Suppressor macrophage treated with lipopolysaccharide for 4 hours (primary cell): ENCODE results near the gene SNX32.
"Not testable (repeated sequence)": the region's sequence is repeated elsewhere in the genome, so short reads cannot be mapped to it uniquely, and the experiment has no call there.

Experiments
- DNase-seq: peaks from one replicate; pipeline ENCODE4 v3.0.0-alpha.2; 2020

The SNX32 gene

DNA sequence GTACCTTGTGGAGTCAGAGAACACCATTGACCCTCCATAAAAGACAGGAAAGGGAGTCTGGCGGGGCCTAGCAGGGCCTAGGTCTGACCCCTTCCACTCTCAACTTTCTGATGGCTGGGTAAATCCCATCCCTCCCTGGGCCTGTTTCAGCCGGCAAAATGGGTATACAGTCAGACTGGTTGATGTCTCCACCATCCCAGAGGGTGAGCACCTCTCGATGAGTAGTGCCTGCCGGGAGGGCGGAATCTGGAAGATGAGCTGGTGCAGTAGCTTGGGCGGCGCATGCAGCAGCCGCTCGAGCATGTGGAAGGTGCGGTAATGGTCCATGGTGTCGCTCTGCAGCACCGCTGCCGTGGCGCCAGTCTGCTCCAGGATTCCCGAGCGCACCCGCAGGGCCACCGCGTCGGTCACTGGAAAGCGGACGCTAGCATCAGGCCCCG lies 54.0 kb downstream of the SNX32 start:
- no peak for DNase-seq

DNA sequence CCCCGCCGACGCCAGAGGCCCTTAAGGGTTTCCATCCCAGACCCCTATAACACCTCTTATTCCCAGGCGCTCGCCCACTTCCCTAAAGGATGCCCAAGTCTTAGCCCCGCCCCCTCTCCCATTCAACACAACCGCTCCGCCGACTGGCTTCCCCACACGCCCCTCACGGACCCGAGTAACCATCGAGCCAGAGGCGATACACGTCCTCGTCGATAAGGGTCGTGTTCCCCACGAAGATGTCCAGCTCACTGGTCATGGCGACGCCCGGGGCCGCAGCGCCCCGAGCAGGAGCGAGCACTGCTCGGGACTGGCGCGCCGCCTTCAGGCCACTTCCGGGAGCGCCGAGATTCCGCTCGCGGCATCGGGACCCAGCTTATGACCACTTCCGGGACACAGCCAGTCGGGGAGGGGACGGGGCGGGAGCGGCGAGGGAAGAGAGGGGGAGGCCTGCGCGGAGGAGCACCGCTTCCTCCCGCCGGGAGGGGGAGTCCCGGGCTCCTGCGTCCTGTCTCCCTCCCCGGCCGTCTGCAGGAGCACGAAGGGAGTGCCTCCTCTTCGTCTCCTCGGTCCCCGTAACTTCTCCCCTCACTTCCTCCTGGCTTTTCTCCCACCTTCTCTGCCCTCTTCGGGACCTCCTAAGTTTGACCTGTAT lies 54.5 kb downstream of the SNX32 start, which contains the start of gene FIBP:
Gene FIBP (minus strand): TSS at position 309 of the 652 bp plus-strand sequence. CDS start 53 bp downstream, at position 256.
- DNase-seq = peak; percentile 99

DNA sequence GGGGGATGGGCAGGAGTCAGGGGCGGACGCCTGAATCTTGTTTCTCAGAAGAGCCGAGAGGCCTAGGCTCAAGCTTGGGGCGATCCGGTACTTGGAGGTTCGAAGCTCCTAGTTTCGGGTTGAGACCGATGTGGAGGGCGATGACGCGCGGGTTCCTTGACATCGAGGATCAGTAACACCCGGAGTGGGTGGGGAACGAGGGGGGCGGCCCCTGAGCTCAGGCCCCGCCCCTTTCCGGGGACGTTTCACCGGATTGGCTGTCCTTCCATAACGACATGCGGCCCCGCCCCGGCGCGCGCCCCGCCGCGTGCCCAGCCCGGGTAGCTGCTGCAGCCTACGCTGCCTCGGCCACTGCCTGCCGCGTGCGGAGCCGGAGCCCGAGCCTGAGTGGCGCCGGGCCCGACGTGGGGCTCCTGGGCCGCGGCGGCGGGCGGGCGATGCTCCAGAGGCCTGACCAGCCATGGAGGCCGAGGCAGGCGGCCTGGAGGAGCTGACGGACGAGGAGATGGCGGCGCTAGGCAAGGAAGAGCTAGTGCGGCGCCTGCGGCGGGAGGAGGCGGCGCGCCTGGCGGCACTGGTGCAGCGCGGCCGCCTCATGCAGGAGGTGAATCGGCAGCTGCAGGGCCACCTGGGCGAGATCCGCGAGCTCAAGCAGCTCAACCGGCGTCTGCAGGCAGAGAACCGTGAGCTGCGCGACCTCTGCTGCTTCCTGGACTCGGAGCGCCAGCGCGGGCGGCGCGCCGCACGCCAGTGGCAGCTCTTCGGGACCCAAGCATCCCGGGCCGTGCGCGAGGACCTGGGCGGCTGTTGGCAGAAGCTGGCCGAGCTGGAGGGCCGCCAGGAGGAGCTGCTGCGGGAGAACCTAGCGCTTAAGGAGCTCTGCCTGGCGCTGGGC lies 56.8 kb downstream of the SNX32 start, which contains the start of gene CCDC85B:
Gene CCDC85B (plus strand): TSS at position 350 of the 895 bp plus-strand sequence. CDS start 111 bp downstream, at position 461.
- DNase-seq = peak; percentile 99

DNA sequence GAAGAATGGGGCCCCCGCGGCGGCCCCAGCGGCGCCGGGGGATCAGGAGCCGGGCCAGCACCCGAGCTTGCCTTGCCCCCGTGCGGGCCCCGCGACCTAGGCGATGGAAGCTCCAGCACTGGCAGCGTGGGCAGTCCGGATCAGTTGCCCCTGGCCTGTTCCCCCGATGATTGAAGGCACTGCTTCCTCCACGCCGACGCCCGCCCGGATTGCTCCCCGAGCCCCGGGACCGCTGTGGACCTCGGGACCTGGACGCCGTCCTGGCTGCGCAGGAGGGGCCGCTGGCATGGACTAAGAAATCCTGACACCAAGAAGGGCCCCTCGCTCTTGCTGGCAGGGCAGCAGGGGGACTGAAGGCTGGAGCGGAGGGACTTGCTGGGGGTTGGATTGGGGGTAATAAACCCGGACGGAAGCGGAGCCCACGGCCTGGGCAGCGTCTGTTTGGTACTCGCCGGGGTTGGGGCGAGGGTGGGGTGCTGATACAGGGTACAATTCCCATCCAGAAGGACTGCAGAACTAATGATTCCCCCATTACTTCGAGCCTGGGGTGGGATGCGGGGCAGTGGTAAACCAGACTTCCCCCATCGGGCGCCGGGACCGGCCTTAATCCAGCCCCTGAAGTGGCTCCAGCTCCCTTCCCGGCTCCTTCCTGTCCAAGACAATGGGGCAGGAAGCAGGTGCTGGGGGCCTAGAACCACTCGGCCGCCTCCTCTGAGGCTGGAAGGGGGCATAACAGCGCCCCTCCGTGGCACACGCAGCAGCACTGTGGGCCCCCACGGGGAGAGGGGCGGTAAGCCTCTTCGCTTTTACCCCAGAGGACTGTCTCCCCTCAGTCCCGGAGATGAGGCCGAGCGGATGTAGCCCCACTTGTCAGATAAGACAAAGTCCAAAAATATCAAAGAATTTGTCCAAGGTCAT lies 57.7 kb downstream of the SNX32 start:
- peak; percentile 26 for DNase-seq

DNA sequence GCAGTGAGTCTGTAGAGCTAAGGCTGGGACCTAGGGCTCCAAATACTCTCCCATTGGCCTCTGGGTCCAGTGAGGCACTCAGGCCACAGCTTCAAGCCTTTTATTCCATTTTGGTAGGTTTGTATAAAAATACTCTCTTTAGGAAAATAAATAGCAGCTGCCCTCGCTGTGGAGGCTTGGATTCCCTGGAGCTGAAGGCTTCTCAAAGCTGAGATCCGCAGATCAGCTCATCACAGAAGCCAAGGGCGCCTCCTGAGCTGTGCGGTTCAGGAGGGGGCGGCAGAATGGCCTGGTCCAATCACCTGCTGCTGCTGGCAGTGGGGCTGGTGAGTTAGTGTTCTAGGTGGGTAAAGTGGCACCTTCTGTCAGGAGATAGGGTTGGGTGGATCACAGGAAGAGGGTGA lies 58.4 kb downstream of the SNX32 start:
- DNase-seq = not testable (repeated sequence)

DNA sequence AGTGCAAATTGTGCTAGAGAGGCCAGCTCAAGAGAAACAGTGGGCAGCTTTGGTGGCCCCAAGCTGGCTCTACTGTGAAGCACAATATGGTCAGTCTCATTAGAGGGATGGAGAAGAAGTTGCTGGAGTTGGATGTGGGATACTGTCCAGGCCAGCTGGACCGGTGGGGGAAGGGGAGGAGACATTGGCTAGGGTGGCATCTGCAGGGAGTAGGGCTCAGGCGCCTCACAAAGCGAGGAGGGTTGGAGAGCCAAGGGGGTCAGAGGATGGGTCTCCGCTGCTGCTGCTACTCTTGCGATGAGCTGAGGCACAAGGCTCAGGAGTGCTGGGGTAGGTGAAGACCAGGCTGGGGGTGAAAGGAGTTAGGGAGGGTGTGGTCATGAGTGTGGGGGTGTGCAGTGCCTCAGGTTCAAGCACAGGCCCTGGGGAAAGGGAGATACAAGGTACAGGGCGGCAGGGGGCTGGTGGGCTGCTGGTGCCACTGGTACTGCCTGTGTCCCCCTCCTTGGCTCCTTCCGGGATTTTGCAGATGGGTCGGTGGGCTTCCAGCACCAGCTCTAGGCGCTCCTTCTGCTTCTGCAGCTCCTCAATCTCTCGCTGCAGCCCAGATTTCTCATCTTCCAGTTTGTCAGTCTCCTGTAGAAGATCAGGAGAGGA lies 59.0 kb downstream of the SNX32 start:
- DNase-seq = no peak

DNA sequence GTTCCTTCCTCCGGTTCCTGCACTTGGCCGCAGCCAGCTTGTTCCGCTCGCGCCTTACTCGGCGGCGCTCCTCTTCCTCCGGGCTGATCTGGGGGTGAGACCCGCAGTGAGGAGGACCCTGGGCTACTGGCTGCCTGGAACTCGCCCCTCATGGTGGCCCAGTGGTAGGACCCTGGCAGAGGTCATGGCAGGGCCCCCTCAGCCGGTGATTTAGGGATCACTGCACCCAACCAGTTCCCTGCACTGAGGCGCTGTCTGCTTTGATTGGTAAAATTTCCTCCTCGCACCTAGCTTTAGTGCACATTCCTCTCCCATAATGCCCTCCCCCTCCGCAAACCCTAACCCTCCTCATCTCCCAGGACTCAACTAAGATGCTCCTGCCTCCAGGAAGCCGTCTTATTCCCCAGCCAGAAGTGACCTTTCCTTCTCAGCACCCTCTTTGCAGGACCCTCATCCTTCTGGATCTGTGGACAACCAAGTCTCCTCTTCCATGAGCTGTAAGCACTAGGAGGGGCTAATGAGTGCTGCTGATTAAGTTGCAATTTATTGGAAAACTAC lies 60.4 kb downstream of the SNX32 start:
- no peak for DNase-seq

DNA sequence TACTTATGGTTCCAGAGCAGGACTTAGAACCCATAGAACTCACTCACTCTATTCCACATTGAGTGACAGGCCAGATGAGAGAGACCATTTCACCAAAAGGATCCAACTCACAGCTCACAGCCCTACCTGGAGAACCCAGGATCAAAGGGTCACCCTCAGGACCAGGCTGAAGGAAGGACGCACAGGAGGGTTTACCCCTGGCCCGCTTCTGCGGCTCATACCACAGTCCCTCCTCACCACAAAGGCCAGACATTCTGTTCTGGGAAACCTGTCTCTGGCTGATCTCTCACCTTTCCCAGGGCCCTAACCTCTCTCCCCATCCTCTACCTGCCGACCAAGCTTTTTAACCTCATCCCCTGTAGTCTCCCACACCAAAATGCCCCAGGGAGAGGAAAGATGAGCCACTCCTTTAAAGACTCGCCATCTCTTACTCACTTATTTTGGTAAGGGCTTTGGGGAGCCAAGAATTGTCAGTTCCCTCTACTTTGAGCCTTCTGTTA lies 61.8 kb downstream of the SNX32 start:
- no peak for DNase-seq

DNA sequence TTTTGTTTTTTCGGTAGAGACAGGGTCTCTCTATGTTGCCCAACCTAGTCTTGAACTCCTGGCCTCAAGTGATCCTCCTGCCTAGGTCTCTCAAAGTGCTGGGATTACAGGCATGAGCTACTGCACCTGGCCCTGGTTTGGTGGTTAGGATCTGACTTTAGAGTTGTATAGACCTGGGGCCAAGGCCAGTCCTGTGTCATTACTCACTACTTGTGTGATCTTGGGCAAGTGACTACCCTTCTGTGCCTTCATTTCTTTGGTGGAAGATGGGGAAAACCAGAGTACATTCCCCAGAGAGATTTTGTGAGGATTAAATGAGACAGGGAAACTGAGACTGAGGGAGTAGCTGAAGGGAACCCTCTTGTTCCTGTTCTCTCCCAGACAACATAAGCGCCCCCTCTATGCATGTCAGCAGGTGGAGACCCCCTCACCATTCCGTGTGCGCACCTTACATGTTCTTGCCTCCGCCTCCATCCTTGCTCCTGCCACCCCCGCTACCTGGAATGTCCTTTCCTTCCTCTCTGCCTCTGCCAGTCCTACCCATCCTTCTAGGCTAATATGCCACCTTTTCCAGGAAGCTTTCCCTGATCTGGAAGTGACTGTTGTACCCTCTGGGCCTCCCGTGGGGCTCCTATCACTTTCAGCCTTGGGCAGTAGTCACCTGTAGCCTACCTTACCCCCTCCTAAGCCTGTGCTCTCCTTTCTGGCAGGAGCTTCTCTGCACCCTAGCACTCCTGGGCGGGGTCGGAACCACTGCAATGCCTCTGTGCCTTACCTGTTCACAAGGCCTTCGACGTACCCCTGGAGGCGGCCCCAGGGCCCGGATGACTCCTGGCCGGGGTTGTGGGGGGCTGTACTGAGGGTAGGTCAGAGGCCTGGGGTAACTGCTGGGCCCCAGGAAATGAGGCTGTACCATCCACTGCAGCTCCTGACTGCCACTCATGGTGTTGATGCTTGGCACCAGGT lies 62.6 kb downstream of the SNX32 start:
- no peak for DNase-seq

DNA sequence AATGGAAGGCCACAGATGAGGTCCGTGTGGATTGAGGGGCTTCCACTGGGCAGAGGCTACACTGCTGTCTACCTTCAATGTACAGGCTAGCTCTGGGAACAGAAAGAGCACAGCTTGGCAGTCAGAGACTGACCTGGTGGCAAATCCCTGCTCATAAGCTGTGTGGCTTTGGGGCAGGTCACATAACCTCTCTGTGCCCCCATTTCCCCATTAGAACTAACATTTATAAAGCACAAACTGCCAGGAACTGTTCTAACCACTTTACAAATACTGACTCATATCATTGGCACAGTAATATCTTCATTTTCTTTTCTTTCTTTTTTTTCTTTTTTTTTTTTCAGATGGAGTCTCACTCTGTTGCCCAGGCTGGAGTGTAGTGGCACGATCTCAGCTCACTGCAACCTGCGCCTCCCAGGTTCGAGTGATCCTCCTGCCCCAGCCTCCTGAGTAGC lies 63.3 kb downstream of the SNX32 start:
- no peak for DNase-seq

DNA sequence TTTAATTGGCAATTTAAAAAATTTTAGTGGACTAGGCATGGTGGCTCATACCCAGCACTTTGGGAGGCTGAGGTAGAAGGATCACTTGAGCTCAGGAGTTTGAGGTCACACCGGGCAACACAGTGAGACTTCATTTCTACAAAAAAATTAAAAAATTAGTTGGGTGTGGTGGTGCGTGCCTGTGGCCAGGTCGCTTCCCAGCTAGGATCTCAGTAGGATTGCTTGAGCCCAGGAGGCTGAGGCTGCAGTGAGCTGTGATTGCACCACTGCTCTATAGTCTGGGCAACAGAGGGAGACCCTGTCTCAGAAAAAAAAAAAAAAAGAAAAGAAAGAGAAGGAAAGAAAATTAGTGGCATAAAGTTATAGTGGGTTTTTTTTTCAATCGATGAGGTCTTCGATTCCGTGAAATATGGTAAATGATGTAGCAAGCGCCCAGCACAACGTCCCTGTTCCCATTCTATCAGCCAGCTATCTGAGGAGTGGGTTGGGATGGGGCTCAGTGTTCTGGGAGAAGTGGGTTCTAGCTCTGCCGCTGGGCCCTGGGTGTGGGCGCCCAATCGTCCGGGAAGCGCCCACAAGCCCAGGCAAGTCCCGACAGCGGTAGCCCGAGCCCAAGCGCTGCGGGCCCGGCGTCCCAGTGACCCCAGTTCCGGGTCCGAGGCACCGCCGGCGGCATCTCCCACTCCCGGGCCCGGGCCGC lies 65.0 kb downstream of the SNX32 start:
- no peak for DNase-seq

DNA sequence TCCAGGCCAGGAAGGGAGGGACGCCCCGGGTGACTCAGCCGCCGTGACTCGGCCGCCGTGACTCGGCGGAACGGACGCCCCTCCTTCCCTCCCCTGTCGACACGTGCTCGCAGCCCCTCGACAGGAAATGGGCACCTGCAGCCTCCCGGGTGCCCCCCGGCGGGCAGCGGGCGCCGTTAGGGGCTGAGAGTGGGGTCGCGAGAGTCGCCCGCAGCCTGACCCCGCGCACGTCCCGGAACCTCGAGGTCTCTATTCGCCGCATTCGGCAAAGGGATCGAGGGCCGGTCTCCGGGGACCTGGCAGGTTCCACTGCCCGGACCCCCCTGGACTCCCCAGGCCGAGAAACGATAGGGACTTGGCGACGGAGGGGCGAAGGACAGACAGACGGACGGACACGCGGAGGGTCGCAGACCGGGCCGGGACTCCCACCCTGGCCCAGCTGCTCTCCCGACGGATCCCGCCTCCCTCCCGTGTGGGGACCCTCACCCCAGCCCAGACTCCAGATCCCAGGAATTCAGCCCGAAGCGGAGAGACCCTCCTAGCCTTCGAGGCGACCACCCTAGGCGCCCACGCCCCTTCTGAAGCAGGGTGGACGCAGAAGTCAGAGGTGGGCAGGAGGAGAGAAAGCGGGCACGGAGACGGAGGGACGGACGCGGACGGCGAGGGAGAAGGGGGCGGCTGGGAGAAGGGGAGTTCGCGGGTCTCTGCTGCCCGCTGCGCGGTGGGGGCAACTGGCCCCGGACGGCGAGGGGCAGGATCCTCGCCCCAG lies 65.8 kb downstream of the SNX32 start:
- DNase-seq = peak; percentile 86

DNA sequence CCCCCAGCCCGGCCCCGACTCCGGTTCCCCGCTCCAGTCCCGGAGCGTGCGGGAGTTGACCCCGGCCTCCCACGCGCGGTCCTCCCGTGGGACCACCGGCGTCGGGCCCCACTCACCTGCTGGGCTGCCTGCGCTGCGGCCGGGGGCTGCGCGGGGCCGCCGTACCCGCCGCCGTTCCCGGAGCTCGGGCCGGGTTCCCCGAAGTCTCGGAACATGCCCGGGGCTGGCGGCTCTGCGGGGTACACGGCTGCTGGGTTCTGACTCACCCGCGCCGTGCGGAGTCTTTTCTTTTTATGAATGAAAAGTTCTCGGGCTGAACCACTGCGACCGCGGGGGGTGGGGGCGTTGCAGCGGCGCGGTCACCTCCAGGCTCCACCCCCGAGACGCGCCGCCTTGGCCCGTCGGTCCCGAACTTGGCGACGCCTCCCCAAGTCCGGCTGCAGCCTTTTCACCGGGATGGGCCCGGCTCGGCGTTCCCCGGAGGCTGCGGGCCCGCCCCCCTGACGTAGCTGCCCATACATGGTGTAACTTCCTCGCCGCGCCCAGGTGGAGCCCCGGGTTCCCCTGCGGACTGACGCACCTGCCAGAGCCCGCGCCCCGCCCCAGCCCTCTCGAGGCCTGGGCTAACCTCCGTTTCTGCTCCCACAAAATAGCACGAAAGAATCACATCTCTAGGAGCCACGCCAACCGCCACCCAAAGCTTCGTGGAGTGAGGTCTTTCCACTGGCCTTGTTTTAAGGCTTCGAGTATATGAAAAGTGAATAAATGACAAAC lies 66.5 kb downstream of the SNX32 start, which contains the start of gene FOSL1:
Gene FOSL1 (minus strand): TSS at position 264 of the 774 bp plus-strand sequence. CDS start 49 bp downstream, at position 215.
- DNase-seq = peak; percentile 94

DNA sequence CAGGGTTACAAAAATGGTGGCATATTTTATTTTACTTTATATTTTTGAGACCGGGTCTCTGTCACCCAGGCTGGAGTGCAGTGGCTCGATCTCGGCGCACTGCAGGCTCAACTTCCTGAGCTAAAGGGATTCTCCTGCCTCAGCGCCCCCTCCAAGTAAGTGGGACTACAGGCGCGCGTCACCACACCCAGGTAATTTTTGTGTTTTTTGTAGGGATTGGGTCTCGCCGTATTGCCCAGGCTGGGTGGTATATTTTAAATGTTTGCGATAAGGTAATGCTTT lies 67.1 kb downstream of the SNX32 start:
- no peak for DNase-seq

DNA sequence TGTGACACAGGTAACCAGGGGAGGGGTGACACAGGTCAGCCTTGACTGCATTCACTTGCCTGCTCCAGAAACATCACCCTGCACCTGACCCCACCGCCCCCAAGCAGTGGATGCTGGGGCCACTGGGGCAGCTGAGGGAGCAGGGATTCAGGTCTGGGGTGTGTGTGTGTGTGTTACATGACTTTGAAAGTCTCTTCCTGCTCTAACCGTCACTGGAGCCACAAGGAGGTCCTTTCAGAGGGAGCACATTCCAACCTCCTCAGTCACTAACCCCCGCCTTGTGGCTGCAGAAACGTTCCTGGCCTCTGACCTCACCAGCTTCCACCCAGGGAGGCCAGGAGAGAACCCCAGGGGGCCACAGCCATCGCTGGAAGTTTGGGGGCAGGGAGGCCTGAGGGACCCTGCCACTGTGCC lies 69.3 kb downstream of the SNX32 start:
- no peak for DNase-seq
